ENCODE measurements around the gene MKRN2OS. TPM values are rescaled to one million over a fixed set of nuclear protein-coding genes. Genes with fewer than 3 reads are reported as not detected.

The MKRN2OS gene, protein sequence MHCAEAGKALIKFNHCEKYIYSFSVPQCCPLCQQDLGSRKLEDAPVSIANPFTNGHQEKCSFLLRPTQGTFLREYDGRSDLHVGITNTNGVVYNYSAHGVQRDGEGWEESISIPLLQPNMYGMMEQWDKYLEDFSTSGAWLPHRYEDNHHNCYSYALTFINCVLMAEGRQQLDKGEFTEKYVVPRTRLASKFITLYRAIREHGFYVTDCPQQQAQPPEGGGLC
- total RNA-seq (2022; extraction: Qiagen RNA extraction; ENCODE audit: low read depth) = not detected in 5 replicates

DNA sequence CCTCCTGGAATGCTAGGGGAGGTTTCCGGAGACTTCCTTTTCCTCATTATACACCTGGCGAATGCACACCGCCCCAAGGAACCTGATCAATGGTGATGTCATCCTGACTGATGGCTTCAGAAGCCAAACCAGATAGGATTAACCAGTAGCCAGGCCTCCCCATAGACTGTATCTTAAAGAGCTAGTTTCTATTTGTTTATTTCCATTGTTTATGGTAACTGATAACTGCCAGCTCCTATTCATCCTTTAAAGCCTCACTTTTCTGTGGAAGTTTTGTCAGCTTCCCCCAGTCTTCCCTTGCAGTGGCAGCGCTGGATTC lies at the start of gene MKRN2OS:
Gene MKRN2OS (minus strand): TSS at position 27 of the 319 bp plus-strand sequence. CDS start 35 bp downstream, outside the sequence.

DNA sequence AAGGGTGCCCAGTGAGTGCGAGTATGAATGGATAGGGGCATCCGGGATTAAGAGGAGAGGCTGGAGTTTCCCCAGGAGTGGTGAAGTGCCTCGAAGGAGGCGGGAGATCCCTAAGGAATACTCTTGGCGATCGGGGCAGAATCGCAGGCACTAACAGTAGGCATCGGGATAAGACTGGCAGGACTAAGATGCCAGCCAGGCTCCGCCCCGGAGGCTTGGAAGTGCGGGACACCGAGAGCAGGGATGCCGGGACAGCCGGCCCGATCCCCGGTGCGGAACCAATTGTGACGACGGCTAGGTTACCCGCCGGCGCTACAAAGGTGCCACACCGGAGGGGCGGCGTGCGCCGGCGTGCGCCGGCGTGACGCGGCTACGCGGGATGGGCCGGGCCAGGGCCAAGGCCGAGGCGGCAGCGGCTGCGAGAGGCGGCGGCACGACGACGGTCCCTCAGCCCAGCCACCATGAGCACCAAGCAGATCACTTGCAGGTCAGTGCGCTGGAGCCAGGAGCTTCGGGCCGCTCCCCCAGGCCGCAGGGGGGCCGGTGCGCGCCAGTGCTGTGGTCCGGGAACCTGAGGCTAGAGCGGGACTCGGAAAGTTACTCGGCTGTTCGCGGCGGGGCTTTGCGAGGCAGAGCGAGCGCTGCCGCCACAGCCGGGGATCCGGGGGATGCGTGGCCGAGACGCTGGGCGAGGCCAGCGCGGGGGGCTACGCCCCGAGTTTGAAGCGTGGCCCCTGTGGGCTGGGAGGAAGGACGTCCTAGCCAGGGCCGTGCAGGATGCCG lies 11.6 kb upstream of the MKRN2OS start, which contains the start of gene MKRN2:
Gene MKRN2 (plus strand): TSS at position 398 of the 783 bp plus-strand sequence. CDS start 64 bp downstream, at position 462.

Other genes with a start within 250 kb of the MKRN2OS start
- 16.9 to 21.1 TPM (median 19.7 TPM) in 5 replicates for gene TSEN2, start 61.0 kb downstream of the MKRN2OS start, total RNA-seq (2022; extraction: Qiagen RNA extraction; ENCODE audit: low read depth)
- gene MKRN2, start 11.6 kb upstream of the MKRN2OS start, total RNA-seq (2022; extraction: Qiagen RNA extraction; ENCODE audit: low read depth) = 22.5 to 24.9 TPM (median 23.9 TPM) in 5 replicates
- 58.2 to 62.8 TPM (median 60.8 TPM) in 5 replicates for gene RAF1, start 118.6 kb upstream of the MKRN2OS start, total RNA-seq (2022; extraction: Qiagen RNA extraction; ENCODE audit: low read depth)
- 0.23 to 0.55 TPM (median 0.42 TPM) in 5 replicates for gene TMEM40, start 213.8 kb upstream of the MKRN2OS start, total RNA-seq (2022; extraction: Qiagen RNA extraction; ENCODE audit: low read depth)

Measured in A549 treated with DMSO at 1 μM for 4 hours (cell line).